Mesangial cell (primary cell): Measurements from ENCODE around the gene POLDIP2. TPM values are rescaled to one million over a fixed set of nuclear protein-coding genes. Genes with fewer than 3 reads are reported as not detected.

Experiments
- total RNA-seq: library from RNA; depleted of rRNA; stranded (reverse); fragments of >200 nt; gene quantifications from 2 replicates; pipeline ENCODE4 v1.2.3, GENCODE V29; 2015

Gene POLDIP2
- 122 and 145 TPM in 2 replicates for total RNA-seq

GRCh38 chr17:28357061-28357900 is at the start of gene POLDIP2:
Gene POLDIP2 (minus strand): TSS chr17:28357527. CDS start chr17:28357448, 79 bp downstream.

GRCh38 chr17:28405632-28406472 is 48.5 kb upstream of the POLDIP2 start, which contains the start of gene SLC46A1:
Gene SLC46A1 (minus strand): TSS chr17:28406212. CDS start chr17:28406114, 98 bp downstream.

GRCh38 chr17:28371245-28372202 is 14.2 kb upstream of the POLDIP2 start, which contains the start of gene SARM1:
Gene SARM1 (plus strand): TSS chr17:28371694. CDS start chr17:28372033, 339 bp downstream.

GRCh38 chr17:28370035-28370743 is 12.9 kb upstream of the POLDIP2 start, which contains the start of gene VTN:
Gene VTN (minus strand): TSS chr17:28370307. CDS start chr17:28370203, 104 bp downstream.

GRCh38 chr17:28364665-28365363 is 7.5 kb upstream of the POLDIP2 start, which contains the start of gene SEBOX:
Gene SEBOX (minus strand): TSS chr17:28365199. CDS start chr17:28365151, 48 bp downstream.

GRCh38 chr17:28335201-28335958 is 21.9 kb downstream of the POLDIP2 start, which contains the start of the genes IFT20 and TNFAIP1:
Gene IFT20 (minus strand): TSS chr17:28335472. CDS start chr17:28331985, 3,487 bp downstream.
Gene TNFAIP1 (plus strand): TSS chr17:28335761. CDS start chr17:28339522, 3,761 bp downstream.

GRCh38 chr17:28318759-28319597 is 38.3 kb downstream of the POLDIP2 start, which contains the start of gene TMEM97:
Gene TMEM97 (plus strand): TSS chr17:28319200. CDS start chr17:28319240, 40 bp downstream.

Other genes starting within 250 kb of the POLDIP2 start
- 14.7 and 29.7 TPM in 2 replicates for gene TMEM97, start 38.3 kb downstream of the POLDIP2 start, total RNA-seq
- gene IFT20, start 22.1 kb downstream of the POLDIP2 start, total RNA-seq, result 20.7 and 32.5 TPM in 2 replicates
- 54.1 and 71.2 TPM in 2 replicates for gene TNFAIP1, start 21.8 kb downstream of the POLDIP2 start, total RNA-seq
- not detected in 2 replicates for gene SEBOX, start 7.7 kb upstream of the POLDIP2 start, total RNA-seq
- 0.13 TPM in 1 of 2 replicates, not detected in the other for gene VTN, start 12.8 kb upstream of the POLDIP2 start, total RNA-seq
- 5.4 and 10.8 TPM in 2 replicates for gene SARM1, start 14.2 kb upstream of the POLDIP2 start, total RNA-seq
- gene SLC46A1, start 48.7 kb upstream of the POLDIP2 start, total RNA-seq, result 1.1 and 5.7 TPM in 2 replicates
- gene SLC13A2, start 116.1 kb upstream of the POLDIP2 start, total RNA-seq, result not detected in 2 replicates
- gene FOXN1, start 148.8 kb upstream of the POLDIP2 start, total RNA-seq, result not detected in 2 replicates
- gene UNC119, start 195.1 kb upstream of the POLDIP2 start, total RNA-seq, result 31.9 and 40.9 TPM in 2 replicates
- gene PIGS, start 214.0 kb upstream of the POLDIP2 start, total RNA-seq, result 76.3 and 162 TPM in 2 replicates
- gene ALDOC, start 219.4 kb upstream of the POLDIP2 start, total RNA-seq, result 14.8 and 39.7 TPM in 2 replicates
- gene SPAG5, start 241.5 kb upstream of the POLDIP2 start, total RNA-seq, result 3.5 and 84.2 TPM in 2 replicates